Liver (tissue), 3 donors: ENCODE results near the gene SIGLEC7.

Experiments used
- CTCF ChIP-seq: fragments of 150-350 bp; IDR thresholded peaks from 2 replicates; pipeline ENCODE4 v1.5.1; 2017; ENCODE audit warnings: improper control_type of control experiment, low read depth, low read length; ENCODE audit not compliant: missing input control
- EGR1 ChIP-seq, 2 donors: IDR thresholded peaks; 2 replicates each; pipeline ENCODE4 v1.6.1; 2016 to 2018; ENCODE audit warnings: antibody characterized with exemption in 2 of 2, low read depth in 2 of 2
- FOXA1 ChIP-seq: IDR thresholded peaks from 2 replicates; pipeline ENCODE4 v1.6.1; 2016; ENCODE audit warnings: antibody characterized with exemption
- GABPA ChIP-seq, 2 donors: IDR thresholded peaks in 1 of 2; conservative IDR thresholded peaks in 1 of 2; 2 replicates each; pipeline ENCODE4 v1.6.1; 2016; ENCODE audit warnings: antibody characterized with exemption in 2 of 2, mild to moderate bottlenecking in 1 of 2, moderate library complexity in 1 of 2
- JUND ChIP-seq, 2 donors: IDR thresholded peaks; 2 replicates each; pipeline ENCODE4 v1.6.1; 2016; ENCODE audit warnings: antibody characterized with exemption in 2 of 2
- NR2F2 ChIP-seq: IDR thresholded peaks from 2 replicates; pipeline ENCODE4 v1.6.1; 2016; ENCODE audit warnings: antibody characterized with exemption
- RAD21 ChIP-seq, 2 donors: IDR thresholded peaks; 2 replicates each; pipeline ENCODE4 v1.6.1; 2016; ENCODE audit warnings: antibody characterized with exemption in 2 of 2, mild to moderate bottlenecking in 2 of 2
- REST ChIP-seq: IDR thresholded peaks from 2 replicates; pipeline ENCODE4 v1.6.1; 2016; ENCODE audit warnings: antibody characterized with exemption, mild to moderate bottlenecking
- RXRA ChIP-seq, 2 donors: IDR thresholded peaks; 2 replicates each; pipeline ENCODE4 v1.6.1; 2017 to 2018; ENCODE audit warnings: antibody characterized with exemption in 2 of 2, mild to moderate bottlenecking in 1 of 2
- SP1 ChIP-seq: IDR thresholded peaks from 2 replicates; pipeline ENCODE4 v1.6.1; 2018; ENCODE audit warnings: antibody characterized with exemption, mild to moderate bottlenecking
- TAF1 ChIP-seq: conservative IDR thresholded peaks from 2 replicates; pipeline ENCODE4 v1.6.1; 2016; ENCODE audit warnings: antibody characterized with exemption, mild to moderate bottlenecking
- YY1 ChIP-seq: IDR thresholded peaks from 2 replicates; pipeline ENCODE4 v1.6.1; 2016; ENCODE audit warnings: antibody characterized with exemption, mild to moderate bottlenecking
- TF ChIP-seq, protein P1 (sequence below): IDR thresholded peaks from 2 replicates; pipeline ENCODE4 v1.6.1; 2016; ENCODE audit warnings: antibody characterized with exemption
- TF ChIP-seq, protein P2 (sequence below): IDR thresholded peaks from 2 replicates; pipeline ENCODE4 v1.6.1; 2016; ENCODE audit warnings: antibody characterized with exemption
- donor health status: healthy.
- donor health status: healthy.

GRCh38 chr19:51128227-51128626 lies 13.9 kb upstream of the SIGLEC7 start:
- TF ChIP-seq CTCF (no peak), EGR1 (IDR thresholded peaks at IDR 0.05; ENCODE audit: low read depth in 2 of 2) (no peak), REST (no peak), JUND (IDR thresholded peaks at IDR 0.05) (no peak), RAD21 (IDR thresholded peaks at IDR 0.05) (no peak), TAF1 (no peak), YY1 (no peak), RXRA (IDR thresholded peaks at IDR 0.05) (no peak), NR2F2 (no peak), SP1 (no peak), FOXA1 (no peak), GABPA (IDR thresholded peaks at IDR 0.05 in 1 of 2, conservative IDR thresholded peaks at IDR 0.05 in 1 of 2) (no peak)
- TF ChIP-seq, protein P1, sequence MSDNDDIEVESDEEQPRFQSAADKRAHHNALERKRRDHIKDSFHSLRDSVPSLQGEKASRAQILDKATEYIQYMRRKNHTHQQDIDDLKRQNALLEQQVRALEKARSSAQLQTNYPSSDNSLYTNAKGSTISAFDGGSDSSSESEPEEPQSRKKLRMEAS = no peak
- TF ChIP-seq, protein P2, sequence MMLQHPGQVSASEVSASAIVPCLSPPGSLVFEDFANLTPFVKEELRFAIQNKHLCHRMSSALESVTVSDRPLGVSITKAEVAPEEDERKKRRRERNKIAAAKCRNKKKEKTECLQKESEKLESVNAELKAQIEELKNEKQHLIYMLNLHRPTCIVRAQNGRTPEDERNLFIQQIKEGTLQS = no peak
